GM12891 (cell line): ENCODE data around the gene PIK3R5.

ENCODE experiments used
- POLR2A ChIP-seq: IDR thresholded peaks from 2 replicates; pipeline ENCODE4 v1.6.1; 2011; ENCODE audit warnings: low read depth, low read length, control low read depth
- POLR2AphosphoS5 ChIP-seq: IDR thresholded peaks from 2 replicates; pipeline ENCODE4 v1.6.1; 2011; ENCODE audit warnings: low read depth, low read length, control low read depth
- SPI1 ChIP-seq: IDR thresholded peaks from 2 replicates; pipeline ENCODE4 v1.6.1; 2011; ENCODE audit warnings: low read depth, low read length, control low read depth
- TAF1 ChIP-seq: IDR thresholded peaks from 2 replicates; pipeline ENCODE4 v1.6.1; 2011; ENCODE audit warnings: low read depth, low read length, control low read depth

GRCh38 chr17:8905331-8905730 is 60.2 kb downstream of the PIK3R5 start:
- no peak for TF ChIP-seq POLR2AphosphoS5
- no peak for TF ChIP-seq POLR2A
- TF ChIP-seq SPI1 = no peak
- no peak for TF ChIP-seq TAF1
